ENCODE measurements around the gene NRXN2.

GRCh38 chr11:64717268-64717578 lies 5.8 kb downstream of the NRXN2 start:
- TF ChIP-seq TCF12 (IDR thresholded peaks at IDR 0.05), result no peak
- TF ChIP-seq CTCF (IDR thresholded peaks at IDR 0.05), result no peak
- TF ChIP-seq RFX5 (IDR thresholded peaks at IDR 0.05; ENCODE audit: low read length), result no peak
- no peak for TF ChIP-seq GABPA (IDR thresholded peaks at IDR 0.05; ENCODE audit: low read depth)
